GM23248 (cell line): ENCODE measurements around the gene CEP131. TPM values are rescaled to one million over a fixed set of nuclear protein-coding genes. Genes with fewer than 3 reads are reported as not detected.

Source experiments
- DNase-seq: peaks from one replicate; pipeline ENCODE4 v3.0.0-alpha.2; 2015
- H2AFZ ChIP-seq: fragments of 200-600 bp; sonication (generic); 2 replicates; pipeline ENCODE4 v1.6.1; 2016; ENCODE audit warnings: antibody characterized with exemption
- H3F3A ChIP-seq: fragments of 200-600 bp; sonication (generic); 2 replicates; pipeline ENCODE4 v1.6.1; 2016; ENCODE audit warnings: mild to moderate bottlenecking, antibody characterized with exemption, mixed run types; ENCODE audit not compliant: insufficient read depth
- H3K27ac ChIP-seq: fragments of 200-600 bp; sonication (generic); 2 replicates; pipeline ENCODE4 v1.5.1; 2016; ENCODE audit warnings: mild to moderate bottlenecking
- H3K27me3 ChIP-seq: fragments of 200-600 bp; sonication (generic); replicated peaks from 2 replicates; pipeline ENCODE4 v1.6.1; 2016; ENCODE audit warnings: mild to moderate bottlenecking; ENCODE audit not compliant: insufficient read depth
- H3K36me3 ChIP-seq: fragments of 200-600 bp; sonication (generic); 2 replicates; pipeline ENCODE4 v1.6.1; 2016; ENCODE audit warnings: low read depth, mild to moderate bottlenecking
- H3K4me1 ChIP-seq: fragments of 200-600 bp; sonication (generic); 2 replicates; pipeline ENCODE4 v1.6.1; 2016; ENCODE audit warnings: mild to moderate bottlenecking; ENCODE audit not compliant: insufficient read depth
- H3K4me2 ChIP-seq: fragments of 200-600 bp; sonication (generic); one replicate; pipeline ENCODE4 v1.6.1; 2016; ENCODE audit warnings: mild to moderate bottlenecking; ENCODE audit not compliant: unreplicated experiment
- H3K4me3 ChIP-seq: fragments of 200-600 bp; sonication (generic); 2 replicates; pipeline ENCODE4 v1.5.1; 2016; ENCODE audit warnings: mild to moderate bottlenecking
- H3K79me2 ChIP-seq: fragments of 200-600 bp; sonication (generic); 2 replicates; pipeline ENCODE4 v1.6.1; 2016; ENCODE audit warnings: mild to moderate bottlenecking; ENCODE audit not compliant: insufficient read depth
- H3K9ac ChIP-seq: fragments of 200-600 bp; sonication (generic); 2 replicates; pipeline ENCODE4 v1.6.1; 2016; ENCODE audit warnings: mild to moderate bottlenecking
- H3K9me2 ChIP-seq: fragments of 200-600 bp; sonication (generic); 2 replicates; pipeline ENCODE4 v1.6.1; 2016; ENCODE audit warnings: mixed run types, mild to moderate bottlenecking, moderate library complexity; ENCODE audit not compliant: insufficient read depth
- H3K9me3 ChIP-seq: fragments of 200-600 bp; sonication (generic); one replicate; pipeline ENCODE4 v1.6.1; 2017; ENCODE audit warnings: low read depth
- H4K20me1 ChIP-seq: fragments of 200-600 bp; sonication (generic); 2 replicates; pipeline ENCODE4 v1.6.0; 2016; ENCODE audit not compliant: insufficient read depth
- EZH2 ChIP-seq: fragments of 200-600 bp; sonication (generic); IDR thresholded peaks from 2 replicates; pipeline ENCODE4 v1.6.1; 2018; ENCODE audit warnings: antibody characterized with exemption, mild to moderate bottlenecking; ENCODE audit not compliant: insufficient read depth, poor library complexity, severe bottlenecking
- EZH2phosphoT487 ChIP-seq: fragments of 200-600 bp; sonication (generic); IDR thresholded peaks from 2 replicates; pipeline ENCODE4 v1.6.1; 2018; ENCODE audit warnings: antibody characterized with exemption, moderate library complexity, mild to moderate bottlenecking, low read depth; ENCODE audit not compliant: insufficient read depth
- WGBS, 2 experiments: methylation state at CpG; one replicate each; pipeline ENCODE4 v1.1.6; 2015 to 2017; ENCODE audit warnings: low lambda C conversion rate in 2 of 2, low coverage in 1 of 2; ENCODE audit errors: missing lambda C conversion rate in 2 of 2; 5-methylcytosine and 5-hydroxymethylcytosine counted together
- in situ Hi-C: fragments of 300-500 bp; cut with MboI; formaldehyde crosslinking; loops from 2 replicates; pipeline ENCODE4 v1.15.0; 2020
- polyA plus RNA-seq: library from polyadenylated mRNA; unstranded; fragments of >200 nt; fragmentation: Nextera tagmentation; extraction: Ambion mirVana; gene quantifications from 2 replicates; pipeline ENCODE4 v1.2.1, GENCODE V29; 2016
- total RNA-seq: library from RNA; depleted of rRNA; stranded (reverse); fragments of >200 nt; shearing (Covaris generic); gene quantifications from 2 replicates; pipeline ENCODE4 v1.2.3, GENCODE V29; 2014

CEP131 gene
- total and polyA plus RNA-seq, 2 experiments from 2014 or later = 5.6 to 8.0 TPM

- Histone ChIP-seq H3K27ac (no peak overlapping the region), H3K9me3 (no peaks in the 10 kb centered on the region), H3K4me2 (no peak overlapping the region), H3K27me3 (peaks cover 5% of the 10 kb centered on the region; the same call in 1 of the 2 replicates), H4K20me1 (no peaks in the 10 kb centered on the region), H2AFZ (no peak overlapping the region), H3K9ac (no peak overlapping the region), H3K79me2 (no peaks in the 10 kb centered on the region), H3K9me2 (no peaks in the 10 kb centered on the region), H3F3A (no peaks in the 10 kb centered on the region), H3K36me3 (no peaks in the 10 kb centered on the region), H3K4me3 (no peak overlapping the region), H3K4me1 (no peaks in the 10 kb centered on the region)
- TF ChIP-seq EZH2 = no peak
- TF ChIP-seq EZH2phosphoT487 = no peak
- no peak for DNase-seq
- in situ Hi-C loops = no loop called here
- WGBS, 2 experiments = 51 to 55% methylated on average over 10 to 16 of the region's 16 CpGs
Observed at GRCh38 chr17:81161972-81162371, 60.8 kb downstream of the CEP131 start.

GRCh38 chr17:81161536-81161935, 61.2 kb downstream of the CEP131 start:
- no peak for TF ChIP-seq EZH2phosphoT487
- TF ChIP-seq EZH2 = no peak
- no peaks in the 10 kb centered on the region for H3K36me3 ChIP-seq
- no peaks in the 10 kb centered on the region for H3F3A ChIP-seq
- H3K27ac ChIP-seq = no peak overlapping the region
- no peaks in the 10 kb centered on the region for H4K20me1 ChIP-seq
- H3K9me3 ChIP-seq = no peaks in the 10 kb centered on the region
- DNase-seq = no peak
- WGBS, 2 experiments = 84 to 85% methylated on average over 12 to 15 of the region's 15 CpGs
- no peak overlapping the region for H3K9ac ChIP-seq
- H3K9me2 ChIP-seq = no peaks in the 10 kb centered on the region
- no peaks in the 10 kb centered on the region for H3K79me2 ChIP-seq
- H2AFZ ChIP-seq = no peak overlapping the region
- H3K4me2 ChIP-seq = no peak overlapping the region
- H3K27me3 ChIP-seq = peaks cover under 1% of the 10 kb centered on the region; the same call in 1 of the 2 replicates
- H3K4me1 ChIP-seq = no peaks in the 10 kb centered on the region
- H3K4me3 ChIP-seq = no peak overlapping the region
- in situ Hi-C loops = no loop called here

GRCh38 chr17:81160747-81161453, 61.9 kb downstream of the CEP131 start:
- Histone ChIP-seq H3K27ac (no peak overlapping the region), H3K9ac (no peak overlapping the region), H3K9me3 (no peaks in the 10 kb centered on the region), H3K36me3 (no peaks in the 10 kb centered on the region), H3F3A (no peaks in the 10 kb centered on the region), H3K27me3 (no peaks in the 10 kb centered on the region), H3K4me2 (no peak overlapping the region), H3K4me3 (no peak overlapping the region), H4K20me1 (no peaks in the 10 kb centered on the region), H3K4me1 (no peaks in the 10 kb centered on the region), H2AFZ (no peak overlapping the region), H3K9me2 (no peaks in the 10 kb centered on the region), H3K79me2 (no peaks in the 10 kb centered on the region)
- in situ Hi-C loops = no loop called here
- DNase-seq = no peak
- TF ChIP-seq EZH2phosphoT487 (no peak), EZH2 (no peak)
- WGBS, 2 experiments = 72 to 73% methylated on average over 30 to 32 of the region's 32 CpGs

- DNase-seq = no peak
- TF ChIP-seq EZH2 = no peak
- no peak for TF ChIP-seq EZH2phosphoT487
- no peaks in the 10 kb centered on the region for H3F3A ChIP-seq
- H3K4me1 ChIP-seq = no peaks in the 10 kb centered on the region
- WGBS, 2 experiments = 21 to 28% methylated on average over 14 to 20 of the region's 28 CpGs
- H3K27me3 ChIP-seq = no peaks in the 10 kb centered on the region
- H3K4me3 ChIP-seq = no peak overlapping the region
- no peak overlapping the region for H3K4me2 ChIP-seq
- no peaks in the 10 kb centered on the region for H3K36me3 ChIP-seq
- H3K9me3 ChIP-seq = no peaks in the 10 kb centered on the region
- no peak overlapping the region for H3K9ac ChIP-seq
- H3K9me2 ChIP-seq = no peaks in the 10 kb centered on the region
- H2AFZ ChIP-seq = no peak overlapping the region
- no peaks in the 10 kb centered on the region for H4K20me1 ChIP-seq
- H3K27ac ChIP-seq = no peak overlapping the region
- H3K79me2 ChIP-seq = no peaks in the 10 kb centered on the region
- in situ Hi-C loops = no loop called here
Observed at GRCh38 chr17:81160306-81160705, 62.5 kb downstream of the CEP131 start.
